Measurements from ENCODE around the gene STX16.
A peak's percentile ranks its signal among the peaks of the same experiment; 100 is the strongest.

Gene STX16

DNA sequence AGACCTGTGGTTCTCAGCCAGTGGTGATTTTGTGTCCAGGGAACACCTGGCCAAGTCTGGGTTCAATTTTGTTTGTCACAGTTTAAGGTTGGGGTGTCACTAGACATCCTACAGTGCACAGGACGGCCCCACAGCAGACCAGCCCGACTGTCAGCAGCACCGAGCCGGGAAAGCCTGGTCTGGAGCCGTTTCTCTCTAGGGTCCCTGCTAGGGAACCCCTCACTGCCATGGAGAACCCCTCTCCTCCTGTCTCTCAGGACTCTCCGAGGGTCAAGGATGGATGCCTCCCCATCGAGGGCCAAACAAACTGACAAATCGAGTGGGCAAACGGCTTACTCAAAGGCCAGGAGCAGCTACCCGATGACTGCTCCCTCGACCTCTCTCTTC, 15.8 kb upstream of the STX16 start:
- H2AFZ ChIP-seq (ENCODE audit: low read length): no peak overlapping the region
- no peaks in the 10 kb centered on the region for H3K9me2 ChIP-seq (ENCODE audit: low read depth, low read length)
- peak overlapping the region; percentile 13; the same call in 1 of the 2 replicates for H3K4me2 ChIP-seq (ENCODE audit: low read length)
- H3K4me3 ChIP-seq (ENCODE audit: low read depth, low read length, poor library complexity, severe bottlenecking): no peak overlapping the region
- no peaks in the 10 kb centered on the region for H3K9me3 ChIP-seq (ENCODE audit: low read length)
- H4K20me1 ChIP-seq (ENCODE audit: insufficient read depth, low read length): no peaks in the 10 kb centered on the region
- peaks cover 8% of the 10 kb centered on the region for H3K4me1 ChIP-seq (ENCODE audit: insufficient read depth, low read length, severe bottlenecking)
- no peaks in the 10 kb centered on the region for H3K79me2 ChIP-seq (ENCODE audit: insufficient read depth, low read length)
- no peaks in the 10 kb centered on the region for H3K27me3 ChIP-seq (ENCODE audit: insufficient read depth, low read length)
- H3K36me3 ChIP-seq (ENCODE audit: insufficient read depth, low read length): no peaks in the 10 kb centered on the region
- H3K27ac ChIP-seq (ENCODE audit: low read depth, low read length, poor library complexity, severe bottlenecking): no peak overlapping the region
- H3F3A ChIP-seq (ENCODE audit: insufficient read depth, low read length): no peaks in the 10 kb centered on the region
- no peak for TF ChIP-seq EZH2 (IDR thresholded peaks at IDR 0.05; ENCODE audit: borderline replicate concordance, low read length)
- TF ChIP-seq, protein P1, sequence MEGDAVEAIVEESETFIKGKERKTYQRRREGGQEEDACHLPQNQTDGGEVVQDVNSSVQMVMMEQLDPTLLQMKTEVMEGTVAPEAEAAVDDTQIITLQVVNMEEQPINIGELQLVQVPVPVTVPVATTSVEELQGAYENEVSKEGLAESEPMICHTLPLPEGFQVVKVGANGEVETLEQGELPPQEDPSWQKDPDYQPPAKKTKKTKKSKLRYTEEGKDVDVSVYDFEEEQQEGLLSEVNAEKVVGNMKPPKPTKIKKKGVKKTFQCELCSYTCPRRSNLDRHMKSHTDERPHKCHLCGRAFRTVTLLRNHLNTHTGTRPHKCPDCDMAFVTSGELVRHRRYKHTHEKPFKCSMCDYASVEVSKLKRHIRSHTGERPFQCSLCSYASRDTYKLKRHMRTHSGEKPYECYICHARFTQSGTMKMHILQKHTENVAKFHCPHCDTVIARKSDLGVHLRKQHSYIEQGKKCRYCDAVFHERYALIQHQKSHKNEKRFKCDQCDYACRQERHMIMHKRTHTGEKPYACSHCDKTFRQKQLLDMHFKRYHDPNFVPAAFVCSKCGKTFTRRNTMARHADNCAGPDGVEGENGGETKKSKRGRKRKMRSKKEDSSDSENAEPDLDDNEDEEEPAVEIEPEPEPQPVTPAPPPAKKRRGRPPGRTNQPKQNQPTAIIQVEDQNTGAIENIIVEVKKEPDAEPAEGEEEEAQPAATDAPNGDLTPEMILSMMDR (IDR thresholded peaks at IDR 0.05; ENCODE audit: low read length): no peak
- no peak overlapping the region for H3K9ac ChIP-seq (ENCODE audit: low read length)

- no peaks in the 10 kb centered on the region for H3F3A ChIP-seq (ENCODE audit: insufficient read depth, low read length)
- no peaks in the 10 kb centered on the region for H3K79me2 ChIP-seq (ENCODE audit: insufficient read depth, low read length)
- no peak for TF ChIP-seq EZH2 (IDR thresholded peaks at IDR 0.05; ENCODE audit: borderline replicate concordance, low read length)
- TF ChIP-seq, protein P1 (IDR thresholded peaks at IDR 0.05; ENCODE audit: low read length): no peak
- H3K4me1 ChIP-seq (ENCODE audit: insufficient read depth, low read length, severe bottlenecking): peaks cover 8% of the 10 kb centered on the region
- no peak overlapping the region for H3K4me3 ChIP-seq (ENCODE audit: low read depth, low read length, poor library complexity, severe bottlenecking)
- no peaks in the 10 kb centered on the region for H3K9me2 ChIP-seq (ENCODE audit: low read depth, low read length)
- no peaks in the 10 kb centered on the region for H4K20me1 ChIP-seq (ENCODE audit: insufficient read depth, low read length)
- no peak overlapping the region for H3K4me2 ChIP-seq (ENCODE audit: low read length)
- H2AFZ ChIP-seq (ENCODE audit: low read length): no peak overlapping the region
- H3K9me3 ChIP-seq (ENCODE audit: low read length): no peaks in the 10 kb centered on the region
- H3K27ac ChIP-seq (ENCODE audit: low read depth, low read length, poor library complexity, severe bottlenecking): no peak overlapping the region
- no peak overlapping the region for H3K9ac ChIP-seq (ENCODE audit: low read length)
- no peaks in the 10 kb centered on the region for H3K27me3 ChIP-seq (ENCODE audit: insufficient read depth, low read length)
- no peaks in the 10 kb centered on the region for H3K36me3 ChIP-seq (ENCODE audit: insufficient read depth, low read length)
Measured at GRCh38 chr20:58636396-58636982, 14.6 kb upstream of the STX16 start.

- no peaks in the 10 kb centered on the region for H3F3A ChIP-seq (ENCODE audit: insufficient read depth, low read length)
- no peaks in the 10 kb centered on the region for H3K27me3 ChIP-seq (ENCODE audit: insufficient read depth, low read length)
- H3K9ac ChIP-seq (ENCODE audit: low read length): no peak overlapping the region
Measured at GRCh38 chr20:58636983-58637421, 14.1 kb upstream of the STX16 start.

More at GRCh38 chr20:58636983-58637421, 14.1 kb upstream of the STX16 start:
- Histone ChIP-seq H3K4me3 (ENCODE audit: low read depth, low read length, poor library complexity, severe bottlenecking) (no peak overlapping the region), H3K9me2 (ENCODE audit: low read depth, low read length) (no peaks in the 10 kb centered on the region), H3K79me2 (ENCODE audit: insufficient read depth, low read length) (no peaks in the 10 kb centered on the region), H3K4me1 (ENCODE audit: insufficient read depth, low read length, severe bottlenecking) (peaks cover 8% of the 10 kb centered on the region), H2AFZ (ENCODE audit: low read length) (no peak overlapping the region), H4K20me1 (ENCODE audit: insufficient read depth, low read length) (no peaks in the 10 kb centered on the region), H3K36me3 (ENCODE audit: insufficient read depth, low read length) (no peaks in the 10 kb centered on the region), H3K27ac (ENCODE audit: low read depth, low read length, poor library complexity, severe bottlenecking) (no peak overlapping the region), H3K9me3 (ENCODE audit: low read length) (no peaks in the 10 kb centered on the region), H3K4me2 (ENCODE audit: low read length) (no peak overlapping the region)
- TF ChIP-seq, protein P1 (IDR thresholded peaks at IDR 0.05; ENCODE audit: low read length): no peak
- no peak for TF ChIP-seq EZH2 (IDR thresholded peaks at IDR 0.05; ENCODE audit: borderline replicate concordance, low read length)
